AG04449 (cell line): ENCODE results near the gene PTPN14.

Experiments used
- CTCF ChIA-PET: fragments of 350-600 bp; formaldehyde crosslinking; extraction: SDS; loops from one replicate; lab custom pipeline; 2021; ENCODE audit warnings: antibody characterized with exemption; lab: Yijun Ruan, JAX
- POLR2A ChIA-PET: fragments of 400-600, 350-600 bp; formaldehyde crosslinking; extraction: SDS; loops from one replicate; lab custom pipeline; 2020; ENCODE audit warnings: antibody characterized with exemption, inconsistent platforms; lab: Yijun Ruan, JAX
- DNase-seq: peaks from one replicate; pipeline ENCODE4 v3.0.0-alpha.2; 2010; ENCODE audit warnings: low read depth, low spot score
- H3K4me3 ChIP-seq: 2 replicates; pipeline ENCODE4 v1.5.1; 2011; ENCODE audit warnings: low read depth, mild to moderate bottlenecking, control low read depth, low read length
- CTCF ChIP-seq: IDR thresholded peaks from one replicate; pipeline ENCODE4 v1.5.1; 2011; ENCODE audit warnings: mild to moderate bottlenecking, moderate library complexity, low read length, control low read depth, inconsistent platforms; ENCODE audit not compliant: insufficient read depth; ENCODE audit errors: missing control alignments

PTPN14 gene

GRCh38 chr1:214420833-214421232, 130.6 kb downstream of the PTPN14 start:
- ChIA-PET POLR2A (no interaction called here), CTCF (interaction anchor here (1.1 to 1.3 kb wide), 2 partner anchors 88 to 91 kb away, joined by 3 to 5 read pairs; no protein-coding TSS in a partner anchor)
- no peak for DNase-seq
- TF ChIP-seq CTCF, result no peak
- no peak overlapping the region for H3K4me3 ChIP-seq

GRCh38 chr1:214420341-214420740, 131.1 kb downstream of the PTPN14 start:
- ChIA-PET POLR2A (no interaction called here), CTCF (no interaction called here)
- DNase-seq, result no peak
- no peak for TF ChIP-seq CTCF
- no peak overlapping the region for H3K4me3 ChIP-seq

- no peak for TF ChIP-seq CTCF
- H3K4me3 ChIP-seq, result no peak overlapping the region
- POLR2A ChIA-PET, result no interaction called here
- CTCF ChIA-PET, result no interaction called here
- DNase-seq, result no peak
Observed at GRCh38 chr1:214419650-214420049, 131.8 kb downstream of the PTPN14 start.

GRCh38 chr1:214418391-214418790, 133.0 kb downstream of the PTPN14 start:
- TF ChIP-seq CTCF, result no peak
- H3K4me3 ChIP-seq, result no peak overlapping the region
- POLR2A ChIA-PET, result interaction anchor here (1.3 kb wide), 1 partner anchor 15 kb away, joined by 3 read pairs; no protein-coding TSS in a partner anchor
- no peak for DNase-seq
- CTCF ChIA-PET, result interaction anchor here (0.6 to 1.3 kb wide), 5 partner anchors 9 to 133 kb away, joined by 3 to 4 read pairs (median 3); partner anchors contain the start of gene PTPN14

- CTCF ChIA-PET, result interaction anchor here (1.0 to 1.3 kb wide), 4 partner anchors 10 to 134 kb away, joined by 3 to 4 read pairs (median 3); partner anchors contain the start of gene PTPN14
- TF ChIP-seq CTCF, result no peak
- POLR2A ChIA-PET, result interaction anchor here (1.3 kb wide), 1 partner anchor 14 kb away, joined by 3 read pairs; no protein-coding TSS in a partner anchor
- no peak overlapping the region for H3K4me3 ChIP-seq
- DNase-seq, result no peak
Observed at GRCh38 chr1:214417545-214418210, 133.7 kb downstream of the PTPN14 start.

- no peak for DNase-seq
- ChIA-PET CTCF (interaction anchor here (0.6 to 1.2 kb wide), 2 partner anchors 11 to 75 kb away, joined by 3 to 4 read pairs; no protein-coding TSS in a partner anchor), POLR2A (no interaction called here)
- H3K4me3 ChIP-seq, result no peak overlapping the region
- no peak for TF ChIP-seq CTCF
Observed at GRCh38 chr1:214416858-214417257, 134.5 kb downstream of the PTPN14 start.
